ENCODE results near the gene KIF26A.

The KIF26A gene

GRCh38 chr14:104212206-104213095, 74.1 kb downstream of the KIF26A start:
- no peak for DNase-seq

- no peak for DNase-seq
Measured at GRCh38 chr14:104213301-104214034, 75.1 kb downstream of the KIF26A start.

DNA sequence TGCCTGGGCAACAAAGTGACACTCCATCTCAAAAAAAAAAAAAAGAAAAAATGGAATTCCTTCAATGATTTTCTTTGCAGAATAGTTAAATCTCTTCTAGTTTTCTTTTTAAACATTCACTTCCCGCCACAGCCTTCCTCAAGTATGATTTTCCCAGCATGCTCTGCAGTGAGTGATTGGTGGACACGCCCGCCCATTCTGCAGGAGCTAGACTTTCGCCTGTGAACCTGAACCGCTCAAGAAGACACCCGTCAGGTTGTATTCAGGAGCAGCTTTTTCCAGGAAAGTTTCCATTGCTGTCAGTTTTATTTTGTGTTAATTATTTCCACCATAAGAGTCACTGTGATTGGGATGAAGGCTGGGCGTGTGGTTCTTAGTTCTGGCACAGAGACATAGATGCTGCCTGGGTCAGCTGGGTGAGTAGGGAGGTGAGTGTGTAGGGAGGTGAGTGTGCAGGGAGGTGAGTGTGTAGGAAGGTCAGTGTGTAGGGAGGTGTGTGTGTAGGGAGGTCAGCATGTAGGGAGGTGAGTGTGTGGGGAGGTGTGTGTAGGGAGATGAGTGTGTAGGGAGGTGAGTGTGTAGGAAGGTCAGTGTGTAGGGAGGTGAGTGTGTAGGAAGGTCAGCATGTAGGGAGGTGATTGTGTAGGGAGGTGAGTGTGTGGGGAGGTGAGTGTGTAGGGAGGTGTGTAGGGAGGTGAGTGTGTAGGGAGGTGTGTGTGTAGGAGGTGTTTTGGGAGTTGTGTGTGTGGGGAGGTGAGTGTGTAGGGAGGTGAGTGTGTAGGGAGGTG, 76.2 kb downstream of the KIF26A start:
- no peak for DNase-seq

DNA sequence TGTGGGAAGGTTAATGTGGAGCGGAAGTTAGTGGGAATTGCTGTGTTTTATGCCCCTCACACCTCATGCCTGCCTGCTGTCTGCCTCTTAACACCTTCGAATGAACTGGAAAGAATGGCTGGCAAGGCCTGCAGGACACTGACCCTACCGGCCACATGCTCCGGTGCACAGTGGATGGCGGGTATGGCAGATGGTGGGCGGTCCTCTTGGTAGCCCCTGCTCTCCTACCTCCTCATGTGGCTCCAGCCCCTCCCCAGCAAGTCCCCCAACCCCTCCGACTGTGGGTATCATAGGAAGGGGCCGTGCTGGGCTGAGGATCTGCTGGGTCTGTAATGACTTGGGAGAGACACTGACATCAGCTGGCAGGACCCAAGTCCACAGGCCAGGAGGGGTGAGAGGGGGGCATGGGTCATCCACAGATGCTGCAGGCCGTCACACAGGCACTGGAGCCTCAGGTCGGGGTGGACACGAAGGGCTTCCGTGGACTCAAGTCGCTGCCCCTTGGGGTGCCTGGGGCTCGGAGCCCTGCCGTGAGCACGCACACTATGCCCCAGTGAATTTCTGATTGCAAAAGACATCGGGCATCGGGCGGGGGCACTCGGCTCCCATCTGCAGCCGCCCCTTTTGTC, 77.4 kb downstream of the KIF26A start:
- DNase-seq, result peak; percentile 30

- DNase-seq, result no peak
Measured at GRCh38 chr14:104216457-104216856, 78.1 kb downstream of the KIF26A start.

DNA sequence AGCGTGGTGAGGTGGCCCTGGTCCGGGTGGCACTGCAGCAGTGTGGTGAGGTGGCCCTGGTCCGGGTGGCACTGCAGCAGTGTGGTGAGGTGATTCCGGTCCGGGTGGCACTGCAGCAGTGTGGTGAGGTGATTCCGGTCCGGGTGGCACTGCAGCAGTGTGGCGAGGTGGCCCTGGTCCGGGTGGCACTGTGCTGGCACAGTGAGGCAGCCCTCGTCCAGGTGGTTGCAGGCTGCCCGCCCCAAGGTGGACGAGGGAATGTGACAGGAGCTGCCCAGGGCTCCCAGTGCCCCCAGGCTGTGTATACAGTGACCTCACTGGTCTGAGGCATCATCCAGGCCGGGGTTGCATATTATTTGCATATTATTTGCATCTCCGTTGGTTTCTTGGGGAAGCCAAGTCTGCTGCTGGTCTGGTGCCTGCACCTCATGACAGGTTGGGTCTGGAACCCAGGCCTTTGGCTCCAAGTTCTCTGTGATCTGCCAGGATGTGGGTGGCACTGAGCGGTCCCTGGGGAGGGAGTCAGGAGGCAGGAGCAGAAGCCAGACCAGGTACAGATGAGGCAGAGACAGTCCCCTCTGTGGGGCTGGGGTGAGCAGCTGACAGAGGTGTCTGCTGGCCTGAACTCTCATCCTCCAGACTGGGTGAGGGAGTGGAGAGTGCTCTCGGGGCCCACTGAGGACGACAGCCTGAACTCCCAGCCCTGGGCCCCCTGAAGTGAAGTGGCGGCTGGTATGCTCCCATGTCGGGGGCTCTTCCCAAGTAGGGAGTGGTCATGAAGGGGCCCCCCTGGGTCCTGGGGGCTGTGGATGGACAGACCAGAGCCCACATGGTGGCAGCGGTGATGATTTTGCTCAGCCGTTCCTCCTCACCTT, 79.3 kb downstream of the KIF26A start:
- DNase-seq, result no peak

DNA sequence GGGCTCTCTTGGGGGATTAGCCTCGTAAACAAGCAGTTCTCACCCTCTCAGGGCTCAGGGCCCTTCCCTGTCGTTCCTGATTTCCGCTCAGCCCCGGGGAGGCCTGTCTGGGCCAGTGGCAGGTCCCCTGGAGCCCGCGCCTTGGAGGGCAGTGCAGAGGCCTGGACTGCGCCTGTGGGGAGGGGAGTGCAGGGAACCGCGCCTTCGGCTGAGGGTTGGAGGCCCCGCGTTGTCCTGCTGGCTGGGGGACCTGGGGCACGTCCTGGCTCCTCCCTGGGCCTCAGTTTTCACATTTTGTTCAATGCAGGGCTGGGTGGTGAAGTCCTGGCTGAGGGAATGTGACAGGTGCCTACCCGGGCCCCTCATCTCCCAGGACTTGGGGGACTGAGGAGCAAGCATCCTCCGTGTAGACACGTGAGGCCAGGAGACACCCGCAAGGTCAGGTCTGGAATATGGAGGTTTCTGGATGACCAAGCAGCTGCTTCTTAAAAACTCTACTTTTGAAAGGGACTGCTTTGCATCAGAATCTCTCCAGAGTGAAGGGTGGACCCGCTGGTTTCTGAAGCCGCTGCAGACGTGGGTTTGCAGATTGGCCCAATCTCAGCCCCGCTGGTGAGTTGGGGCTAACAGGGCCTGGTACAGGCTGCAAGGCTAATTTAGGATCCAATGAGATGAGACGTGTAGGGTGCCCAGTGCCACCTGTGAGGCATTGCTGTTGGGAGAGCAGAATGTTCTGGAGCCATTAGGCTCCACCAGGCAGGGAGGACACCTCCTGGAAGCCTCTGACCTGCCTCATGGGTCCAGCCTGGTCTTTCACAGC, 80.2 kb downstream of the KIF26A start:
- peak; percentile 61 for DNase-seq

DNA sequence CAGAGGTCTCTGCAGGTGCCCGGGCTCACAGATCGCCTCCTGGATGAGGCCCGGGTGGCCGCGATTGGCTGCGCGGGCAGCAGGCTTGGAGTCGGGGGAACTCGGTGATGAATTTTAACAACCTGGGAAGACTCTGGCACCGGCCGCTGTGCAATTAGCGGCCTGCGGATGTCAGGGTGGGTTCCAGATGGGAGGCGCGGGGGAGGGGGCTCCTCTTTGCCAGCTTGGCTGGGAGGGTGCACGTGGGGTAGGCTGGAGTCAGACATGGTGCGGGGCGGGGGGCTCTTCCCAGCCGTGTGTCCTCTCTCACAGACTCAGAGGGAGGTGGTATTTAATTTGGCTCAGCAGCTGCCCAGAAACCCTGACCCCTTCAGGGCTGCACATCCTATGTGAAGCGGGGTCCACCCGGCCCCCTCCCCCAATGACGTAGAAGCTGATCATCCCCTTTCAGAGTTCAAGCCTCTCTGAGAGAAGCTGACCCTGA, 81.4 kb downstream of the KIF26A start:
- DNase-seq, result peak; percentile 62

GRCh38 chr14:104220215-104221070, 82.1 kb downstream of the KIF26A start:
- peak; percentile 84 for DNase-seq

GRCh38 chr14:104221071-104221625, 82.8 kb downstream of the KIF26A start:
- peak; percentile 18 for DNase-seq

DNA sequence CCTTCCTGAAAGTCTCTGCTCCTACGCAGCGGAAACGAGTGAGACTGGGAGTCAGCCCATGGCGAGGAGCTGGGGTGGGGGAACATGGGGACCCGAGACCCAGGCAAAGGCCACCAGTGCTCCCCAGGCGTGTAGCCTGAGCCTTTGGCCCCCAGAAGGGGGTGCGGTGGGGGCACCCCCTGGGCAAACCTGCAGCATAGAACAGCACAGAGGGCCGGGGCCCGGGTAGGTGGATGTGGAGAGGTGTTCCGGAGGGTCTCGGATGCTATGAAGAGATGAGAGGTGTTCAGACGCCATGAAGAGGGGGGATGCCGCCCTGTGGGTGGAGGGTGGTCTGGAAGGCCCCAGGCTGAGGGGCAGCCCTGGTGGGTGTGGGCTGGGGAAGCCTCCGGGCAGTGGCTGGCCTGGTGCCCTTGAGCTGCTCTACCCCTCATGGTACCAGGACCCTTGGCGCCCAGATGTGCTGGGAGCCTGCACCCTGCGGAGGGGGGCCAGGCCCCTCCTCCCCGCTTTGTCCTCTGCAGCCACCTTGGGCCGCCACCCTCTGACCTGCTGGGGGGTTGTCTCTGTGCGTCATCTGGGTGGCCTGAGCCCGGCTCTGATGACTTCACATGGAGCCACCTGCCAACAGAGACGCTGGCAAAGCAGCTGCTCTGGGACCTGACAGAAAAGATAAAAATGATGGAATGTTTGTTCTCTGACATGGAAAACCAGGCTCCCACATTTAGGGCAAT, 83.4 kb downstream of the KIF26A start:
- DNase-seq, result peak; percentile 11

GRCh38 chr14:104222396-104223036, 84.1 kb downstream of the KIF26A start:
- DNase-seq, result no peak

DNA sequence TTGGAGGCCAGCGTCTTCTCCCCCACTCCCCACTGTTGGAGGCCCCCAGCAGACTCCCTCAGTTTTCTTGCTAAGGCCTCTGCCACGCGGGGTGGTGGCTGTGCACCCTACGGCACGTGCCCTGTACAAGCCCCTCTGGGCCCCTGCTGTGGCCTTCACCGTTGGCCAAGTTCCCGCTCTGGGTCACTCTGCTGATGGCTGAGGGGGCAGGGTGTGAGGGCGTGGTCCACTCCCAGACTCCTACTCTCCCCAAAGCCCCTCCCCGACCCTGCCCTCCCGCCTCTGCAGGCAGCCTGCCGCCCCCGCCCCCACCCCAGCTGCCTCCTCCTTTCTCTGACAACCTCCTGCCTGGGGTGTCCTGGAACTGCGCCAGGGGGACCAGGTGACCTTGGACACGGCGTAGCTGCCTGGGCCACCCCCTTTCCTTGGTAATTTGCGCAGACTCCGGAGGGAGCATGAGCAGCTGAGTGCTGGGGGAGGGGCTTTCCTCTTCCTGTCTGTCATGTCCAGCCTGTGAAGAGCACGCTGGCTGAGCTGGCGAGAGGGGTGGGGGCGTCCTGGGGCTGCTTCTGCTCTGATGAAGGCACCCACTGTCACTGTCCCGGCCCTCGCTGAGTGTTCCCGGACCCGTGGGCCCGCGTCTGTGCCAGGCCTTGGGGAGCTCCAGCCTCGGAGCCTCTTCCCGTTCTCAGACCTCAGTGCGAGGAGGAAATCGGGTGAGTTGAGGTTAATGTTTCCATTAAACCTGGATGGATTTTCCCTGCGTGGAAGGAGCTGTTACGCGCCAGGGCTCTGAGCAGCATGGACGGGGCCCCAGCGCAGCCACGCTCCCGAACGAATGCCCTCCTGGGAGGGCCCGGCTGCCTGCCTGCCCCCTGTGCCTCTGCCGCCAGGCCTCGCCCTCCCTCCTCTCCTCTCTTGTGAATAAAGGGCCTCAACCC, 85.0 kb downstream of the KIF26A start:
- peak; percentile 98 for DNase-seq

- peak; percentile 98 for DNase-seq
Measured at GRCh38 chr14:104224131-104224505, 85.7 kb downstream of the KIF26A start.

DNA sequence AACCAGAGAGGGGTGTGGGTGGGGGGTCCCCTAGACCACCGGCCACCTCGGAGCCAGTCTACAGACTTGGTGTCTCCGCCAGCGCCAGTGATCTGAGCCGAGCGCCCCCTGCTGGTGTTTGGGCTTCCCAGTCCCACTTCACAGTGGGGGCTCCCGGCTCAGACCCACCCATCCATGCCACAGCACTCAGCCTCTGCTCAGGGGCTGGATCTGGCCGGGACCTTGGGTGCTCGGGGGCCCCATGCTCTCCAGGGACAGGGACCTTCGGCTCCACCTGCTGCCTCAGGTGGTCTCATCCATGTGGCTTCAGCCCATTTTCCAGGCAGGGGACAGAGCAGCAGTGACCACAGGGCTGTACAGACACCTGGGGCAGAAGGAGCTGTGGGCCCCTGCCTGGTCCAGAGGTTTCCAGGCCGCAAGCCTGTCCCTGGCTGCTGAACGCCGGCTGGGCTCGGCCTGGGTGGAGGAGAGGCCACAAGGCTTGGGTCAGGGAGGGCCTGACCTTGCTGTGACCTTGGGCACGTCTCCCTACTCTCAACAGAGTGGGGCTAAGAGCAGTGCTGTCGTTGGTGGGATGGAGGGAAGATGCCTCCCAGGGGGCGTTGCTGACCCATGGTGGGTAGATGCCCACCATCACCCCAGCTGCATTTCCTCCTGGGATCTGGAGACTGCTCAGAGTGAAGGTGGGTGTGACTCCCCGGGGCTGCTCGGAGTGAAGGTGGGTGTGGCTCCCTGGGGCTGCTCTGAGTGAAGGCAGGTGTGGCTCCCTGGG, 86.3 kb downstream of the KIF26A start:
- DNase-seq, result peak; percentile 92
